WTC11 (cell line): ENCODE results near the gene RNASE12. TPM values are rescaled to one million over a fixed set of nuclear protein-coding genes. Genes with fewer than 3 reads are reported as not detected.

Experiments
- ATAC-seq: fragments of 200-7000 bp; cut with Tn5 transposase; 2 replicates; pipeline ENCODE4 v1.10.0; 2021; ENCODE audit warnings: mild to moderate bottlenecking, moderate library complexity
- CTCF ChIA-PET: fragments of 300-600 bp; sonication (Branson Sonifier 250); formaldehyde crosslinking; loops from one replicate; lab custom pipeline; 2021; ENCODE audit warnings: antibody characterized with exemption; lab: Charles Lee
- POLR2A ChIA-PET: fragments of 350-600 bp; sonication (Branson Sonifier 250); formaldehyde crosslinking; loops from one replicate; lab custom pipeline; 2021; ENCODE audit warnings: antibody characterized with exemption; lab: Charles Lee
- DNase-seq: peaks from one replicate; pipeline ENCODE4 v3.0.0; 2021; ENCODE audit warnings: low spot score
- H3K27ac Mint-ChIP-seq: 2 replicates; pipeline ENCODE4 v1.8.0; 2021; ENCODE audit warnings: mixed read lengths
- H3K27me3 Mint-ChIP-seq: 2 replicates; pipeline ENCODE4 v1.8.0; 2021; ENCODE audit warnings: low read depth, mild to moderate bottlenecking, moderate library complexity, mixed read lengths
- H3K36me3 Mint-ChIP-seq: 2 replicates; pipeline ENCODE4 v1.8.0; 2021; ENCODE audit warnings: mixed read lengths
- H3K4me1 Mint-ChIP-seq: 2 replicates; pipeline ENCODE4 v1.8.0; 2022; ENCODE audit warnings: mixed read lengths
- H3K4me3 Mint-ChIP-seq: 2 replicates; pipeline ENCODE4 v1.8.0; 2021; ENCODE audit warnings: mild to moderate bottlenecking, moderate library complexity, mixed read lengths
- H3K9me3 Mint-ChIP-seq: 2 replicates; pipeline ENCODE4 v1.8.0; 2021; ENCODE audit warnings: mixed read lengths
- CREB1 ChIP-seq: sonication (generic); formaldehyde crosslinking; IDR thresholded peaks from 2 replicates; pipeline ENCODE4 v1.8.0; 2023; ENCODE audit warnings: mild to moderate bottlenecking, missing genetic modification reagents
- ELF4 ChIP-seq: sonication (generic); formaldehyde crosslinking; IDR thresholded peaks from 2 replicates; pipeline ENCODE4 v1.8.1; 2022; ENCODE audit warnings: low read depth, mild to moderate bottlenecking, moderate library complexity, missing genetic modification reagents
- ETV6 ChIP-seq: sonication (generic); formaldehyde crosslinking; IDR thresholded peaks from 2 replicates; pipeline ENCODE4 v1.8.1; 2022; ENCODE audit warnings: mild to moderate bottlenecking, missing genetic modification reagents
- FOXK1 ChIP-seq: sonication (generic); formaldehyde crosslinking; IDR thresholded peaks from 2 replicates; pipeline ENCODE4 v1.8.0; 2022; ENCODE audit warnings: mild to moderate bottlenecking, moderate library complexity, missing genetic modification reagents
- GABPB1 ChIP-seq: sonication (generic); formaldehyde crosslinking; IDR thresholded peaks from 2 replicates; pipeline ENCODE4 v1.8.1; 2023; ENCODE audit warnings: mild to moderate bottlenecking, missing genetic modification reagents
- JAZF1 ChIP-seq: fragments of 250-450 bp; sonication (Bioruptor Pico); IDR thresholded peaks from 2 replicates; pipeline ENCODE4 v1.9.0; 2021; ENCODE audit warnings: moderate library complexity, mild to moderate bottlenecking, inconsistent platforms
- KAT7 ChIP-seq: sonication (generic); formaldehyde crosslinking; IDR thresholded peaks from 2 replicates; pipeline ENCODE4 v1.8.1; 2023; ENCODE audit warnings: missing genetic modification reagents, mild to moderate bottlenecking, borderline replicate concordance
- MYBL2 ChIP-seq: sonication (generic); formaldehyde crosslinking; IDR thresholded peaks from 2 replicates; pipeline ENCODE4 v1.8.1; 2023; ENCODE audit warnings: mild to moderate bottlenecking, moderate library complexity, missing genetic modification reagents
- TEAD4 ChIP-seq: sonication (generic); formaldehyde crosslinking; IDR thresholded peaks from 2 replicates; pipeline ENCODE4 v1.8.0; 2022; ENCODE audit warnings: mild to moderate bottlenecking, missing genetic modification reagents
- ZNF138 ChIP-seq: sonication (generic); formaldehyde crosslinking; conservative IDR thresholded peaks from 2 replicates; pipeline ENCODE4 v1.8.1; 2022; ENCODE audit warnings: mild to moderate bottlenecking, moderate library complexity, missing genetic modification reagents
- ZNF219 ChIP-seq: sonication (generic); formaldehyde crosslinking; IDR thresholded peaks from 2 replicates; pipeline ENCODE4 v1.8.0; 2023; ENCODE audit warnings: missing genetic modification reagents, mild to moderate bottlenecking, borderline replicate concordance
- ZNF232 ChIP-seq: sonication (generic); formaldehyde crosslinking; IDR thresholded peaks from 2 replicates; pipeline ENCODE4 v1.8.0; 2022; ENCODE audit warnings: mild to moderate bottlenecking, missing genetic modification reagents
- ZNF671 ChIP-seq: fragments of 250-450 bp; sonication (Bioruptor Pico); IDR thresholded peaks from 2 replicates; pipeline ENCODE4 v1.8.0; 2021; ENCODE audit warnings: mild to moderate bottlenecking
- total RNA-seq: library from RNA; stranded (reverse); gene quantifications from 3 replicates; pipeline ENCODE4 v1.2.3, GENCODE V29; 2021
- TF ChIP-seq, protein P1 (sequence below): sonication (generic); formaldehyde crosslinking; IDR thresholded peaks from 2 replicates; pipeline ENCODE4 v1.8.1; 2023; ENCODE audit warnings: mild to moderate bottlenecking, missing genetic modification reagents
- TF ChIP-seq, protein P2 (sequence below): fragments of 250-450 bp; sonication (Bioruptor Pico); IDR thresholded peaks from 2 replicates; pipeline ENCODE4 v2.1.2; 2022; ENCODE audit warnings: mild to moderate bottlenecking, moderate library complexity
- TF ChIP-seq, protein P3 (sequence below): sonication (generic); formaldehyde crosslinking; IDR thresholded peaks from 2 replicates; pipeline ENCODE4 v1.8.1; 2023; ENCODE audit warnings: mild to moderate bottlenecking, missing genetic modification reagents
- TF ChIP-seq, protein P4 (sequence below): sonication (generic); formaldehyde crosslinking; IDR thresholded peaks from 2 replicates; pipeline ENCODE4 v1.8.0; 2023; ENCODE audit warnings: missing genetic modification reagents, mild to moderate bottlenecking, borderline replicate concordance
- TF ChIP-seq, protein P5 (sequence below): fragments of 250-450 bp; sonication (Bioruptor Pico); IDR thresholded peaks from 2 replicates; pipeline ENCODE4 v1.9.0; 2021; ENCODE audit warnings: mild to moderate bottlenecking
- TF ChIP-seq, protein P6 (sequence below): sonication (generic); formaldehyde crosslinking; IDR thresholded peaks from 2 replicates; pipeline ENCODE4 v1.8.0; 2023; ENCODE audit warnings: missing genetic modification reagents
- TF ChIP-seq, protein P7 (sequence below): fragments of 200-600 bp; IDR thresholded peaks from 2 replicates; pipeline ENCODE4 v1.8.0; 2022; ENCODE audit warnings: antibody characterized with exemption

Gene RNASE12
- total RNA-seq, 1 experiment from 2014 or later = not detected

DNA sequence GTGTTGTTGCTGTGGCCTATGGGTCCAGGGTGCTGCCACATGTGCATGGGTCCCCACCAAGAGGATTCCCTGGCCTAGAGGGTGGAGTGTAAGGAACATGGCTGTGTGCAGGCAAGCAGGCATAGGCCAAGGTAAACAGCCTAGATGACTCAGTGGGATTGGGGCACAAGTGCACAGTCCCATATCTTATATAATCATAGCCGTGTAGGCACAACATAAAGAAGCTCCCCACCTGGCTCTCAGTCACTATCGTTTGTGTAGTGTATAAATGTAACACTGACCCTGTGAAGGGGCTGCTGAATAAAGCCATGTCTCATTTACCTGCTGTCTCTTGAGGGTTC, 15.7 kb upstream of the RNASE12 start:
- H3K27ac Mint-ChIP-seq = no peak overlapping the region; the same call in 1 of the 2 replicates
- H3K9me3 Mint-ChIP-seq = no peaks in the 10 kb centered on the region
- no peaks in the 10 kb centered on the region for H3K36me3 Mint-ChIP-seq
- ChIA-PET POLR2A (interaction anchor here (1.1 to 1.3 kb wide), 3 partner anchors 50 to 264 kb away, joined by 3 read pairs; partner anchors contain the start of gene PARP2), CTCF (interaction anchor here (0.6 to 5.2 kb wide), 25 partner anchors 10 to 277 kb away, joined by 3 to 64 read pairs (median 4); partner anchors contain the start of genes APEX1, PARP2, PIP4P1 and PNP)
- peaks cover 11% of the 10 kb centered on the region for H3K4me1 Mint-ChIP-seq
- no peak overlapping the region for H3K4me3 Mint-ChIP-seq
- TF ChIP-seq GABPB1 (CRISPR knock-in tag) (no peak), ZNF138 (CRISPR knock-in tag) (no peak), ZNF671 (CRISPR knock-in tag) (no peak), ETV6 (CRISPR knock-in tag) (no peak), TEAD4 (CRISPR knock-in tag) (no peak), ELF4 (CRISPR knock-in tag) (no peak), ZNF232 (no peak), MYBL2 (CRISPR knock-in tag) (no peak), JAZF1 (no peak), FOXK1 (CRISPR knock-in tag) (no peak), ZNF219 (no peak), KAT7 (CRISPR knock-in tag) (no peak)
- TF ChIP-seq, protein P1, sequence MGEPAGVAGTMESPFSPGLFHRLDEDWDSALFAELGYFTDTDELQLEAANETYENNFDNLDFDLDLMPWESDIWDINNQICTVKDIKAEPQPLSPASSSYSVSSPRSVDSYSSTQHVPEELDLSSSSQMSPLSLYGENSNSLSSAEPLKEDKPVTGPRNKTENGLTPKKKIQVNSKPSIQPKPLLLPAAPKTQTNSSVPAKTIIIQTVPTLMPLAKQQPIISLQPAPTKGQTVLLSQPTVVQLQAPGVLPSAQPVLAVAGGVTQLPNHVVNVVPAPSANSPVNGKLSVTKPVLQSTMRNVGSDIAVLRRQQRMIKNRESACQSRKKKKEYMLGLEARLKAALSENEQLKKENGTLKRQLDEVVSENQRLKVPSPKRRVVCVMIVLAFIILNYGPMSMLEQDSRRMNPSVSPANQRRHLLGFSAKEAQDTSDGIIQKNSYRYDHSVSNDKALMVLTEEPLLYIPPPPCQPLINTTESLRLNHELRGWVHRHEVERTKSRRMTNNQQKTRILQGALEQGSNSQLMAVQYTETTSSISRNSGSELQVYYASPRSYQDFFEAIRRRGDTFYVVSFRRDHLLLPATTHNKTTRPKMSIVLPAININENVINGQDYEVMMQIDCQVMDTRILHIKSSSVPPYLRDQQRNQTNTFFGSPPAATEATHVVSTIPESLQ = no peak
- TF ChIP-seq, protein P2, sequence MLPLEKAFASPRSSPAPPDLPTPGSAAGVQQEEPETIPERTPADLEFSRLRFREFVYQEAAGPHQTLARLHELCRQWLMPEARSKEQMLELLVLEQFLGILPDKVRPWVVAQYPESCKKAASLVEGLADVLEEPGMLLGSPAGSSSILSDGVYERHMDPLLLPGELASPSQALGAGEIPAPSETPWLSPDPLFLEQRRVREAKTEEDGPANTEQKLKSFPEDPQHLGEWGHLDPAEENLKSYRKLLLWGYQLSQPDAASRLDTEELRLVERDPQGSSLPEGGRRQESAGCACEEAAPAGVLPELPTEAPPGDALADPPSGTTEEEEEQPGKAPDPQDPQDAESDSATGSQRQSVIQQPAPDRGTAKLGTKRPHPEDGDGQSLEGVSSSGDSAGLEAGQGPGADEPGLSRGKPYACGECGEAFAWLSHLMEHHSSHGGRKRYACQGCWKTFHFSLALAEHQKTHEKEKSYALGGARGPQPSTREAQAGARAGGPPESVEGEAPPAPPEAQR (CRISPR knock-in tag) = no peak
- H3K27me3 Mint-ChIP-seq = no peaks in the 10 kb centered on the region
- DNase-seq (no peak), ATAC-seq (no peak)

DNA sequence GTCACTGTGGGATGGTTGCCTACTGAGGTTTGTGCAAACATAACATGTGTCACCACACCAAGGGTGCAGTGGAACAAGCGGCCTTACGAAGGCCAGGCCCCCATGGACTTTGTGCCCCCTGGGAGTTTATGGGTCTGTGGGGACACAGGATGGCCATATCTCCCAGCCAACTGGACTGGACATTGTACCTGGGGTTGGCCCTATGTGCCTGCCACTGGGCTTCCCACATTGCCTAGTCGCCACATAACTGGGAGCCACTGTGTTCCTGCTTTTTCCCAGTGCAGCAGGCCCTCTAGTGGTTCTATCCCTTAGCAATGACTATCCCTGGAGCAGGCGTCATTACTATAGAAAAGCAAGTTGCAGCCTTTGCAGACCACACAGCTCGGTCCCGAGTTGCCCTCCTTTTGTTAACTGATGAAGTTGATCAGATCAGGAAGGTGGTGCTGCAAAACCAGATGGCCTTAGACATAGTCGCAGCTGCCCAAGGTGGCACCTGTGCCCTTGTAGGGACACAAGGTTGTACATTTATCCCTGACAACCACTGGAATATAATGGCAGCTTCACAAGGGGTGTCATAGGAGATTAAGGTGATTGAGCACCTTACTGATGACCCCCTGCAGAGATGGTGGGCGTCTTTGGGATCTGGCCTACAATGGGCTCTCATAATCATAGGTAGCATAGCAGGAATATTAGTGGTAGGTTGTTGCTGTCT, 15.2 kb upstream of the RNASE12 start:
- DNase-seq (peak; percentile 67), ATAC-seq (peak; percentile 66)
- no peak overlapping the region for H3K4me3 Mint-ChIP-seq
- ChIA-PET CTCF (interaction anchor here (0.6 to 5.2 kb wide), 25 partner anchors 9 to 277 kb away, joined by 3 to 64 read pairs (median 4); partner anchors contain the start of genes APEX1, PARP2, PIP4P1 and PNP), POLR2A (interaction anchor here (1.1 to 1.3 kb wide), 3 partner anchors 51 to 263 kb away, joined by 3 read pairs; partner anchors contain the start of gene PARP2)
- no peak overlapping the region for H3K27ac Mint-ChIP-seq
- H3K27me3 Mint-ChIP-seq = no peaks in the 10 kb centered on the region
- H3K9me3 Mint-ChIP-seq = no peaks in the 10 kb centered on the region
- peaks cover 11% of the 10 kb centered on the region for H3K4me1 Mint-ChIP-seq
- no peaks in the 10 kb centered on the region for H3K36me3 Mint-ChIP-seq
- TF ChIP-seq CREB1 (CRISPR knock-in tag) = no peak
- TF ChIP-seq, protein P3, sequence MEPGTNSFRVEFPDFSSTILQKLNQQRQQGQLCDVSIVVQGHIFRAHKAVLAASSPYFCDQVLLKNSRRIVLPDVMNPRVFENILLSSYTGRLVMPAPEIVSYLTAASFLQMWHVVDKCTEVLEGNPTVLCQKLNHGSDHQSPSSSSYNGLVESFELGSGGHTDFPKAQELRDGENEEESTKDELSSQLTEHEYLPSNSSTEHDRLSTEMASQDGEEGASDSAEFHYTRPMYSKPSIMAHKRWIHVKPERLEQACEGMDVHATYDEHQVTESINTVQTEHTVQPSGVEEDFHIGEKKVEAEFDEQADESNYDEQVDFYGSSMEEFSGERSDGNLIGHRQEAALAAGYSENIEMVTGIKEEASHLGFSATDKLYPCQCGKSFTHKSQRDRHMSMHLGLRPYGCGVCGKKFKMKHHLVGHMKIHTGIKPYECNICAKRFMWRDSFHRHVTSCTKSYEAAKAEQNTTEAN (CRISPR knock-in tag) = no peak
- TF ChIP-seq, protein P4, sequence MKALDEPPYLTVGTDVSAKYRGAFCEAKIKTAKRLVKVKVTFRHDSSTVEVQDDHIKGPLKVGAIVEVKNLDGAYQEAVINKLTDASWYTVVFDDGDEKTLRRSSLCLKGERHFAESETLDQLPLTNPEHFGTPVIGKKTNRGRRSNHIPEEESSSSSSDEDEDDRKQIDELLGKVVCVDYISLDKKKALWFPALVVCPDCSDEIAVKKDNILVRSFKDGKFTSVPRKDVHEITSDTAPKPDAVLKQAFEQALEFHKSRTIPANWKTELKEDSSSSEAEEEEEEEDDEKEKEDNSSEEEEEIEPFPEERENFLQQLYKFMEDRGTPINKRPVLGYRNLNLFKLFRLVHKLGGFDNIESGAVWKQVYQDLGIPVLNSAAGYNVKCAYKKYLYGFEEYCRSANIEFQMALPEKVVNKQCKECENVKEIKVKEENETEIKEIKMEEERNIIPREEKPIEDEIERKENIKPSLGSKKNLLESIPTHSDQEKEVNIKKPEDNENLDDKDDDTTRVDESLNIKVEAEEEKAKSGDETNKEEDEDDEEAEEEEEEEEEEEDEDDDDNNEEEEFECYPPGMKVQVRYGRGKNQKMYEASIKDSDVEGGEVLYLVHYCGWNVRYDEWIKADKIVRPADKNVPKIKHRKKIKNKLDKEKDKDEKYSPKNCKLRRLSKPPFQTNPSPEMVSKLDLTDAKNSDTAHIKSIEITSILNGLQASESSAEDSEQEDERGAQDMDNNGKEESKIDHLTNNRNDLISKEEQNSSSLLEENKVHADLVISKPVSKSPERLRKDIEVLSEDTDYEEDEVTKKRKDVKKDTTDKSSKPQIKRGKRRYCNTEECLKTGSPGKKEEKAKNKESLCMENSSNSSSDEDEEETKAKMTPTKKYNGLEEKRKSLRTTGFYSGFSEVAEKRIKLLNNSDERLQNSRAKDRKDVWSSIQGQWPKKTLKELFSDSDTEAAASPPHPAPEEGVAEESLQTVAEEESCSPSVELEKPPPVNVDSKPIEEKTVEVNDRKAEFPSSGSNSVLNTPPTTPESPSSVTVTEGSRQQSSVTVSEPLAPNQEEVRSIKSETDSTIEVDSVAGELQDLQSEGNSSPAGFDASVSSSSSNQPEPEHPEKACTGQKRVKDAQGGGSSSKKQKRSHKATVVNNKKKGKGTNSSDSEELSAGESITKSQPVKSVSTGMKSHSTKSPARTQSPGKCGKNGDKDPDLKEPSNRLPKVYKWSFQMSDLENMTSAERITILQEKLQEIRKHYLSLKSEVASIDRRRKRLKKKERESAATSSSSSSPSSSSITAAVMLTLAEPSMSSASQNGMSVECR (CRISPR knock-in tag) = no peak
- TF ChIP-seq ZNF219 = no peak
- TF ChIP-seq, protein P5, sequence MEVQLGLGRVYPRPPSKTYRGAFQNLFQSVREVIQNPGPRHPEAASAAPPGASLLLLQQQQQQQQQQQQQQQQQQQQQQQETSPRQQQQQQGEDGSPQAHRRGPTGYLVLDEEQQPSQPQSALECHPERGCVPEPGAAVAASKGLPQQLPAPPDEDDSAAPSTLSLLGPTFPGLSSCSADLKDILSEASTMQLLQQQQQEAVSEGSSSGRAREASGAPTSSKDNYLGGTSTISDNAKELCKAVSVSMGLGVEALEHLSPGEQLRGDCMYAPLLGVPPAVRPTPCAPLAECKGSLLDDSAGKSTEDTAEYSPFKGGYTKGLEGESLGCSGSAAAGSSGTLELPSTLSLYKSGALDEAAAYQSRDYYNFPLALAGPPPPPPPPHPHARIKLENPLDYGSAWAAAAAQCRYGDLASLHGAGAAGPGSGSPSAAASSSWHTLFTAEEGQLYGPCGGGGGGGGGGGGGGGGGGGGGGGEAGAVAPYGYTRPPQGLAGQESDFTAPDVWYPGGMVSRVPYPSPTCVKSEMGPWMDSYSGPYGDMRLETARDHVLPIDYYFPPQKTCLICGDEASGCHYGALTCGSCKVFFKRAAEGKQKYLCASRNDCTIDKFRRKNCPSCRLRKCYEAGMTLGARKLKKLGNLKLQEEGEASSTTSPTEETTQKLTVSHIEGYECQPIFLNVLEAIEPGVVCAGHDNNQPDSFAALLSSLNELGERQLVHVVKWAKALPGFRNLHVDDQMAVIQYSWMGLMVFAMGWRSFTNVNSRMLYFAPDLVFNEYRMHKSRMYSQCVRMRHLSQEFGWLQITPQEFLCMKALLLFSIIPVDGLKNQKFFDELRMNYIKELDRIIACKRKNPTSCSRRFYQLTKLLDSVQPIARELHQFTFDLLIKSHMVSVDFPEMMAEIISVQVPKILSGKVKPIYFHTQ (CRISPR knock-in tag) = no peak
- TF ChIP-seq, protein P6, sequence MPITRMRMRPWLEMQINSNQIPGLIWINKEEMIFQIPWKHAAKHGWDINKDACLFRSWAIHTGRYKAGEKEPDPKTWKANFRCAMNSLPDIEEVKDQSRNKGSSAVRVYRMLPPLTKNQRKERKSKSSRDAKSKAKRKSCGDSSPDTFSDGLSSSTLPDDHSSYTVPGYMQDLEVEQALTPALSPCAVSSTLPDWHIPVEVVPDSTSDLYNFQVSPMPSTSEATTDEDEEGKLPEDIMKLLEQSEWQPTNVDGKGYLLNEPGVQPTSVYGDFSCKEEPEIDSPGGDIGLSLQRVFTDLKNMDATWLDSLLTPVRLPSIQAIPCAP (CRISPR knock-in tag) = no peak
- TF ChIP-seq, protein P7, sequence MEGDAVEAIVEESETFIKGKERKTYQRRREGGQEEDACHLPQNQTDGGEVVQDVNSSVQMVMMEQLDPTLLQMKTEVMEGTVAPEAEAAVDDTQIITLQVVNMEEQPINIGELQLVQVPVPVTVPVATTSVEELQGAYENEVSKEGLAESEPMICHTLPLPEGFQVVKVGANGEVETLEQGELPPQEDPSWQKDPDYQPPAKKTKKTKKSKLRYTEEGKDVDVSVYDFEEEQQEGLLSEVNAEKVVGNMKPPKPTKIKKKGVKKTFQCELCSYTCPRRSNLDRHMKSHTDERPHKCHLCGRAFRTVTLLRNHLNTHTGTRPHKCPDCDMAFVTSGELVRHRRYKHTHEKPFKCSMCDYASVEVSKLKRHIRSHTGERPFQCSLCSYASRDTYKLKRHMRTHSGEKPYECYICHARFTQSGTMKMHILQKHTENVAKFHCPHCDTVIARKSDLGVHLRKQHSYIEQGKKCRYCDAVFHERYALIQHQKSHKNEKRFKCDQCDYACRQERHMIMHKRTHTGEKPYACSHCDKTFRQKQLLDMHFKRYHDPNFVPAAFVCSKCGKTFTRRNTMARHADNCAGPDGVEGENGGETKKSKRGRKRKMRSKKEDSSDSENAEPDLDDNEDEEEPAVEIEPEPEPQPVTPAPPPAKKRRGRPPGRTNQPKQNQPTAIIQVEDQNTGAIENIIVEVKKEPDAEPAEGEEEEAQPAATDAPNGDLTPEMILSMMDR = no peak
